HepG2 (cell line): ENCODE measurements around the gene CTDSPL2. TPM values are rescaled to one million over a fixed set of nuclear protein-coding genes. Genes with fewer than 3 reads are reported as not detected.

Experiments
- DMTF1 ChIP-seq: sonication (generic); formaldehyde crosslinking; IDR thresholded peaks from 2 replicates; pipeline ENCODE4 v1.4.0; 2020; ENCODE audit warnings: mild to moderate bottlenecking, missing genetic modification reagents
- DNMT1 ChIP-seq: sonication (generic); formaldehyde crosslinking; IDR thresholded peaks from 2 replicates; pipeline ENCODE4 v1.5.1; 2020; ENCODE audit warnings: mild to moderate bottlenecking, missing genetic modification reagents
- HCFC1 ChIP-seq: fragments of 150-350 bp; IDR thresholded peaks from 2 replicates; pipeline ENCODE4 v1.6.1; 2014; ENCODE audit warnings: low read depth, low read length
- HDAC1 ChIP-seq: sonication (generic); formaldehyde crosslinking; IDR thresholded peaks from 2 replicates; pipeline ENCODE4 v1.5.1; 2020; ENCODE audit warnings: mild to moderate bottlenecking, missing genetic modification reagents
- HIC2 ChIP-seq: sonication (generic); formaldehyde crosslinking; IDR thresholded peaks from 2 replicates; pipeline ENCODE4 v1.9.0; 2022; ENCODE audit warnings: low read depth, missing genetic modification reagents
- KLF12 ChIP-seq: sonication (generic); formaldehyde crosslinking; IDR thresholded peaks from 2 replicates; pipeline ENCODE4 v1.4.0; 2020; ENCODE audit warnings: missing genetic modification reagents, borderline replicate concordance
- MAFF ChIP-seq: IDR thresholded peaks from 2 replicates; pipeline ENCODE4 v1.6.1; 2011; ENCODE audit warnings: low read depth, low read length, improper control_type of control experiment
- MBD4 ChIP-seq: IDR thresholded peaks from 2 replicates; pipeline ENCODE4 v1.6.1; 2012; ENCODE audit warnings: low read length, inconsistent platforms, borderline replicate concordance
- NONO ChIP-seq, 2 experiments: fragments of 450-650 bp in 1 of 2; sonication (generic) in 1 of 2; formaldehyde crosslinking in 1 of 2; IDR thresholded peaks in 1 of 2; conservative IDR thresholded peaks in 1 of 2; 2 replicates each; pipeline versions ENCODE4 v1.6.1 to v1.8.0; 2017 to 2022; ENCODE audit warnings: mild to moderate bottlenecking in 1 of 2, missing genetic modification reagents in 1 of 2, moderate library complexity in 1 of 2
- RBFOX2 ChIP-seq: fragments of 200-400 bp; formaldehyde crosslinking; IDR thresholded peaks from 2 replicates; pipeline ENCODE4 v1.6.1; 2017; ENCODE audit warnings: low read depth, mild to moderate bottlenecking, low read length
- RNF2 ChIP-seq: fragments of 450-650 bp; conservative IDR thresholded peaks from 2 replicates; pipeline ENCODE4 v1.6.1; 2016; ENCODE audit warnings: low read depth
- U2AF2 ChIP-seq: fragments of 200-400 bp; formaldehyde crosslinking; IDR thresholded peaks from 2 replicates; pipeline ENCODE4 v1.6.1; 2017; ENCODE audit warnings: low read depth, mild to moderate bottlenecking, low read length
- ZBTB7B ChIP-seq: sonication (generic); formaldehyde crosslinking; IDR thresholded peaks from 2 replicates; pipeline ENCODE4 v1.4.0; 2020; ENCODE audit warnings: missing genetic modification reagents
- ZC3H4 ChIP-seq: sonication (generic); formaldehyde crosslinking; IDR thresholded peaks from 2 replicates; pipeline ENCODE4 v1.4.0; 2020; ENCODE audit warnings: missing genetic modification reagents, borderline replicate concordance
- ZEB1 ChIP-seq: IDR thresholded peaks from 2 replicates; pipeline ENCODE4 v1.6.1; 2012; ENCODE audit warnings: mild to moderate bottlenecking, low read depth, inconsistent platforms; ENCODE audit not compliant: insufficient replicate concordance
- ZFY ChIP-seq: sonication (generic); formaldehyde crosslinking; IDR thresholded peaks from 2 replicates; pipeline ENCODE4 v1.4.0; 2020; ENCODE audit warnings: missing genetic modification reagents
- ZMYM3 ChIP-seq: sonication (generic); formaldehyde crosslinking; IDR thresholded peaks from 2 replicates; pipeline ENCODE4 v1.5.1; 2020; ENCODE audit warnings: mild to moderate bottlenecking, missing genetic modification reagents
- ZNF251 ChIP-seq: sonication (generic); formaldehyde crosslinking; IDR thresholded peaks from 2 replicates; pipeline ENCODE4 v1.9.0; 2021; ENCODE audit warnings: mild to moderate bottlenecking, missing genetic modification reagents
- ZNF430 ChIP-seq: sonication (generic); formaldehyde crosslinking; IDR thresholded peaks from 2 replicates; pipeline ENCODE4 v1.9.0; 2021; ENCODE audit warnings: mild to moderate bottlenecking, missing genetic modification reagents
- ZNF607 ChIP-seq: sonication (generic); formaldehyde crosslinking; IDR thresholded peaks from 2 replicates; pipeline ENCODE4 v1.5.1; 2020; ENCODE audit warnings: missing genetic modification reagents, mild to moderate bottlenecking, borderline replicate concordance
- ZNF678 ChIP-seq: sonication (generic); formaldehyde crosslinking; IDR thresholded peaks from 2 replicates; pipeline ENCODE4 v1.4.0; 2020; ENCODE audit warnings: mild to moderate bottlenecking, missing genetic modification reagents
- ZNF687 ChIP-seq: sonication (generic); formaldehyde crosslinking; IDR thresholded peaks from 2 replicates; pipeline ENCODE4 v1.5.1; 2020; ENCODE audit warnings: mild to moderate bottlenecking, missing genetic modification reagents, moderate library complexity
- polyA plus RNA-seq, 8 experiments: library from polyadenylated mRNA; depleted of rRNA in 3 of 8; stranded (reverse) in 7 of 8; unstranded in 1 of 8; fragments of >200 nt; fragmentation: Illumina TruSeq in 4 of 8; extraction: Trizol in 4 of 8; gene quantifications; 2 replicates each; pipeline versions ENCODE4 v1.2.1 to v1.2.3, GENCODE V29; 2011 to 2016; ENCODE audit warnings: low read depth in 4 of 8, missing spikeins in 1 of 8, mixed read lengths in 1 of 8; ENCODE audit not compliant: insufficient read depth in 1 of 8
- total RNA-seq, 5 experiments: library from RNA; depleted of rRNA; stranded (reverse); fragments of >200 nt; fragmentation: Illumina TruSeq; extraction: Trizol; gene quantifications; 2 replicates each; pipeline ENCODE4 v1.2.3, GENCODE V29; 2016; ENCODE audit warnings: low read depth in 1 of 5

CTDSPL2 gene
- total and polyA plus RNA-seq, 2 of the 13 experiments (the other 11 are each of a cell fraction or from before 2014, with no cell fraction given): 37.4 to 56.2 TPM

GRCh38 chr15:44426975-44427755 lies at the start of gene CTDSPL2 (continued):
- TF ChIP-seq HIC2 (peak; percentile 51; the same call in 1 of the 2 replicates), HCFC1 (0 out of 2 replicates have a peak, but pooled peaks have one; percentile 6), DNMT1 (CRISPR knock-in tag) (no peak), ZMYM3 (CRISPR knock-in tag) (0 out of 2 replicates have a peak, but pooled peaks have one; percentile 6), RBFOX2 (peak; percentile 76), RNF2 (no peak), ZBTB7B (CRISPR knock-in tag) (peak; percentile 40), KLF12 (CRISPR knock-in tag) (peak; percentile 84; the same call in 1 of the 2 replicates), ZNF687 (CRISPR knock-in tag) (peak; percentile 90), DMTF1 (CRISPR knock-in tag) (peak; percentile 97; the same call in 1 of the 2 replicates), MBD4 (no peak), NONO (IDR thresholded peaks at IDR 0.05) (no peak), NONO (CRISPR knock-in tag; conservative IDR thresholded peaks at IDR 0.05) (peak; percentile 56), ZFY (CRISPR knock-in tag) (peak; percentile 65), ZNF607 (CRISPR knock-in tag) (peak; percentile 85; the same call in 1 of the 2 replicates), ZNF678 (CRISPR knock-in tag) (no peak), ZNF251 (CRISPR knock-in tag) (no peak), ZNF430 (CRISPR knock-in tag) (peak; percentile 29; the same call in 1 of the 2 replicates), ZC3H4 (CRISPR knock-in tag) (no peak), U2AF2 (no peak; the same call in 1 of the 2 replicates), MAFF (no peak), HDAC1 (CRISPR knock-in tag) (peak; percentile 46), ZEB1 (no peak)
